HL-60/S4 treated with phorbol 12-myristate 13-acetate at 8.2 ng/mL for 4 days and 3 days (cell line): Measurements from ENCODE around the gene MGAT4A.

Experiments
- in situ Hi-C: fragments of 300-500 bp; cut with MboI; formaldehyde crosslinking; loops from 2 replicates; pipeline ENCODE4 v1.15.0; 2022; ENCODE audit warnings: low sequenced_read_pairs

Gene MGAT4A

GRCh38 chr2:98731041-98731893, at the start of gene MGAT4A:
TSS of gene MGAT4A (minus strand) at chr2:98731132. CDS start at chr2:98726332, 4,800 bp downstream.
- in situ Hi-C loops, result no loop called here

GRCh38 chr2:98778741-98779483, 48.0 kb upstream of the MGAT4A start:
- in situ Hi-C loops, result no loop called here

- in situ Hi-C loops, result no loop called here
These were observed 47.2 kb upstream of the MGAT4A start for GRCh38 chr2:98778151-98778550.

- in situ Hi-C loops, result no loop called here
These were observed 46.8 kb upstream of the MGAT4A start for GRCh38 chr2:98777710-98778109.

- in situ Hi-C loops, result no loop called here
These were observed 46.1 kb upstream of the MGAT4A start for GRCh38 chr2:98777076-98777475.

- in situ Hi-C loops, result no loop called here
These were observed 45.2 kb upstream of the MGAT4A start for GRCh38 chr2:98776136-98776535.

- in situ Hi-C loops, result no loop called here
These were observed 44.4 kb upstream of the MGAT4A start for GRCh38 chr2:98775146-98775986.

GRCh38 chr2:98773907-98774306, 43.0 kb upstream of the MGAT4A start:
- in situ Hi-C loops, result no loop called here

- in situ Hi-C loops, result no loop called here
These were observed 42.2 kb upstream of the MGAT4A start for GRCh38 chr2:98773169-98773568.

- in situ Hi-C loops, result no loop called here
These were observed 41.6 kb upstream of the MGAT4A start for GRCh38 chr2:98772536-98772935.

GRCh38 chr2:98771721-98772524, 41.0 kb upstream of the MGAT4A start:
- in situ Hi-C loops, result no loop called here

- in situ Hi-C loops, result no loop called here
These were observed 40.3 kb upstream of the MGAT4A start for GRCh38 chr2:98771264-98771663.

- in situ Hi-C loops, result no loop called here
These were observed 38.9 kb upstream of the MGAT4A start for GRCh38 chr2:98769784-98770183.

- in situ Hi-C loops, result no loop called here
These were observed 38.2 kb upstream of the MGAT4A start for GRCh38 chr2:98769114-98769476.

GRCh38 chr2:98768384-98769113, 37.6 kb upstream of the MGAT4A start:
- in situ Hi-C loops, result no loop called here

GRCh38 chr2:98764499-98764898, 33.6 kb upstream of the MGAT4A start:
- in situ Hi-C loops, result no loop called here

- in situ Hi-C loops, result no loop called here
These were observed 32.4 kb upstream of the MGAT4A start for GRCh38 chr2:98763209-98763951.

GRCh38 chr2:98761909-98762308, 31.0 kb upstream of the MGAT4A start:
- in situ Hi-C loops, result no loop called here

- in situ Hi-C loops, result no loop called here
These were observed 30.4 kb upstream of the MGAT4A start for GRCh38 chr2:98761267-98761781.
